ENCODE measurements around the gene CDH18.
"Not testable (repeated sequence)": the region's sequence is repeated elsewhere in the genome, so short reads cannot be mapped to it uniquely, and the experiment has no call there.

Gene CDH18

DNA sequence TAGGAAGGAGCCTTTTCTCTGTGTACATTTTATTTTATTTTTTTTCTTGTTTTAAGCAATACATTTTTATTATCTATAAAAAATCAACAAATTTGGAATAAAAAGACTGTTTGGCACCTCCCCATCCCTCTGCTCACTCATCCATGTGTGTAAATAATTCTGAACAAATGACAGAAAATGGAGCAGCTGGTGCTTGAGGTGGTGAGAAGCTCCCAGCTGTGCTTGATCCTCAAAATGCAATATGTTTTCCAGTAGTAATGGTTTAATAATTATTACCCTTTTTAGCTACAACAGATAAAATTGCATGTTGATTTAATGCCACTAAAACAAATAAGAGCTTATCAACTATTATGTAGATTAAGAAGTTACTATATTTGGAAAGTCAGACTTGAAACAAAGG lies 132.5 kb downstream of the CDH18 start:
- Histone ChIP-seq H3K4me1 (no peaks in the 10 kb centered on the region), H3K27ac (no peak overlapping the region), H4K20me1 (no peaks in the 10 kb centered on the region), H3K27me3 (no peaks in the 10 kb centered on the region), H3K9ac (no peak overlapping the region), H3K4me2 (no peak overlapping the region), H3K4me3 (no peak overlapping the region), H3K9me3 (replicated peaks in 1 of 11) (no peaks in the 10 kb centered on the region), H3K36me3 (no peaks in the 10 kb centered on the region)
- no peak for TF ChIP-seq Cebpa-rat (IDR thresholded peaks at IDR 0.05)

DNA sequence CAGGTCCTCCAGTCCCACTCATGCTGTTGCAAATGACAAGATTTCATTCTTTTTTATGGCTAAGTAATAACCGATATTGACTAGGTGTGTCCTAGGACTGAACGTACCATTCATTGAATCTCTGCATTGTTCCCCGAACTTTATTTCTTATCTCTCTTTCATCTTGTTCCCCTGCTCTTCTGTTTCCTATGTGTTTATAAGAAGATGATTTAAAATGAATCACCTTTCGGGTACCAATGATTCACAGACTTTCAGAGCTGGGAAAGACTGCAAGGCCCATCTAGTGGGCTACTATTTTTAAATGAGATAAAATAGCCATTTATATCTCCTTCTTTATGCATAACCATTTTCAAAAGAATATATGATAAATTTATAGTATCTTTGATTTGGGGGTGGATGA lies 133.0 kb downstream of the CDH18 start:
- H3K27ac ChIP-seq = no peak overlapping the region
- no peaks in the 10 kb centered on the region for H3K36me3 ChIP-seq
- no peak for TF ChIP-seq Cebpa-rat (IDR thresholded peaks at IDR 0.05)
- H3K4me2 ChIP-seq = no peak overlapping the region
- no peak overlapping the region for H3K4me3 ChIP-seq
- H4K20me1 ChIP-seq = no peaks in the 10 kb centered on the region
- H3K27me3 ChIP-seq = no peaks in the 10 kb centered on the region
- H3K4me1 ChIP-seq = no peaks in the 10 kb centered on the region
- H3K9me3 ChIP-seq (replicated peaks in 1 of 11) = no peaks in the 10 kb centered on the region
- H3K9ac ChIP-seq = no peak overlapping the region

GRCh38 chr5:19853616-19854240 lies 134.3 kb downstream of the CDH18 start:
- H3K9ac ChIP-seq = no peak overlapping the region
- H3K4me2 ChIP-seq = no peak overlapping the region
- no peak for TF ChIP-seq Cebpa-rat (IDR thresholded peaks at IDR 0.05)

GRCh38 chr5:19837536-19838174 lies 150.3 kb downstream of the CDH18 start:
- Histone ChIP-seq H3K36me3 (no peaks in the 10 kb centered on the region), H3K9me3 (replicated peaks in 1 of 11) (peaks cover 0 to 9% (median 4%) of the 10 kb centered on the region in 11 experiments; a peak in 8 of 22 replicates), H3K4me3 (no peak overlapping the region), H3K9ac (no peak overlapping the region), H3K27ac (no peak overlapping the region), H3K27me3 (no peaks in the 10 kb centered on the region), H4K20me1 (no peaks in the 10 kb centered on the region), H3K4me1 (no peaks in the 10 kb centered on the region), H3K4me2 (no peak overlapping the region)
- no peak for TF ChIP-seq Cebpa-rat (IDR thresholded peaks at IDR 0.05)

More at GRCh38 chr5:19853616-19854240, 134.3 kb downstream of the CDH18 start:
- no peaks in the 10 kb centered on the region for H4K20me1 ChIP-seq
- no peaks in the 10 kb centered on the region for H3K27me3 ChIP-seq
- H3K9me3 ChIP-seq (replicated peaks in 1 of 11) = no peaks in the 10 kb centered on the region
- H3K27ac ChIP-seq = no peak overlapping the region
- H3K4me3 ChIP-seq = no peak overlapping the region
- H3K4me1 ChIP-seq = no peaks in the 10 kb centered on the region
- no peaks in the 10 kb centered on the region for H3K36me3 ChIP-seq

- Histone ChIP-seq H3K9ac (no peak overlapping the region), H3K4me3 (no peak overlapping the region), H3K27me3 (no peaks in the 10 kb centered on the region), H4K20me1 (no peaks in the 10 kb centered on the region), H3K27ac (no peak overlapping the region), H3K9me3 (replicated peaks in 1 of 11) (no peaks in the 10 kb centered on the region), H3K4me2 (no peak overlapping the region), H3K4me1 (no peaks in the 10 kb centered on the region), H3K36me3 (no peaks in the 10 kb centered on the region)
- TF ChIP-seq Cebpa-rat (IDR thresholded peaks at IDR 0.05) = no peak
These were observed 152.6 kb downstream of the CDH18 start for GRCh38 chr5:19835442-19835841.

GRCh38 chr5:19812720-19813119 lies 175.3 kb downstream of the CDH18 start:
- not testable (repeated sequence) for H3K4me1 ChIP-seq; H4K20me1 ChIP-seq; H3K9me3 ChIP-seq (replicated peaks in 1 of 11); H3K9ac ChIP-seq; H3K4me3 ChIP-seq; H3K27me3 ChIP-seq; H3K36me3 ChIP-seq; H3K27ac ChIP-seq; H3K4me2 ChIP-seq

- no peak overlapping the region for H3K9ac ChIP-seq
- no peaks in the 10 kb centered on the region for H3K4me1 ChIP-seq
- no peak overlapping the region for H3K27ac ChIP-seq
- TF ChIP-seq Cebpa-rat (IDR thresholded peaks at IDR 0.05) = no peak
- H3K27me3 ChIP-seq = no peaks in the 10 kb centered on the region; a peak in 1 of 22 replicates
- no peak overlapping the region for H3K4me2 ChIP-seq
- no peak overlapping the region for H3K4me3 ChIP-seq
- H4K20me1 ChIP-seq = no peaks in the 10 kb centered on the region
- no peaks in the 10 kb centered on the region for H3K9me3 ChIP-seq (replicated peaks in 1 of 11)
- H3K36me3 ChIP-seq = no peaks in the 10 kb centered on the region
These were observed 181.2 kb downstream of the CDH18 start for GRCh38 chr5:19806756-19807155.

DNA sequence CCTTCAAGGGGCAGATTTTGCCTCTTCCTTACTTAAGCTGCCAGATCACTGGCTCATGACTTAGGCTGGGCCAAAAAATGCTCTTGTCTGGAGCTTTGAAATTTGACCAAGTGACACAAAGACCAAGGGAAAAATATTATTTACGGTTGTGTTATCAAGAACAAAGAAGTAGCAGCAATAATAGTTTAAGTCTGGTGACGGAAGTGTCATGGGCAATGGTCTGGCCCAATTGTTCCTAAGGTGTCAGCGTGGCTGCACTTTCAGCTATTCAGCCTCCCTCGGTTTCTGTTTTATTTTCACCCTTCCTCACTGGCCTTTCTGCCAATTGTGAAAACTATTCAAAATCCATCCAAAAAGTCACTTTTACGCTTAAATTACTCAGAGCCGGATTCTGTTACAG lies 185.3 kb downstream of the CDH18 start:
- no peak overlapping the region for H3K27ac ChIP-seq
- no peak overlapping the region for H3K9ac ChIP-seq
- H3K9me3 ChIP-seq (replicated peaks in 1 of 11) = no peaks in the 10 kb centered on the region
- H3K4me1 ChIP-seq = no peaks in the 10 kb centered on the region
- no peaks in the 10 kb centered on the region for H4K20me1 ChIP-seq
- H3K36me3 ChIP-seq = no peaks in the 10 kb centered on the region
- H3K4me2 ChIP-seq = no peak overlapping the region
- no peaks in the 10 kb centered on the region; a peak in 1 of 22 replicates for H3K27me3 ChIP-seq
- H3K4me3 ChIP-seq = no peak overlapping the region
- no peak for TF ChIP-seq Cebpa-rat (IDR thresholded peaks at IDR 0.05)

DNA sequence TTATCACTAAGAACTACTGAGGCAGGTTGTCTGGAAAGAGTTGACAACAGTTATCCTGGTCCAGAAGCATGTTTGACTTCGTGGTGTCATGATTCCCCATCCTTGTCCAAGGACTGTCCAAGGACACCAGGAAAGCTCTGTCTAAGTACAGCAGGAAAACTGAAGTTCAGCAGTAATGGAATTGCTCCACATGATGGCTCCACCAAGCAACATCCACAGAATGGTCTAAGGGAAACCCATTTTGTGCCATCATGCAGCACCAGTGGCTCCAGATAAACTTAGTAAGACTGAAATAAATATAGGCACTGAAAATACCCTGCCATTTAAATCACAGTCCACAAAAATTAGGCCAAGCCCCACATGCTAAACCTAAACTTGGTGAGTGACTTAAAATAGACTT lies 192.8 kb downstream of the CDH18 start:
- Histone ChIP-seq H3K4me2 (no peak overlapping the region), H4K20me1 (no peaks in the 10 kb centered on the region), H3K4me1 (no peaks in the 10 kb centered on the region), H3K4me3 (no peak overlapping the region), H3K36me3 (no peaks in the 10 kb centered on the region), H3K9ac (no peak overlapping the region), H3K27ac (no peak overlapping the region), H3K9me3 (replicated peaks in 1 of 11) (no peaks in the 10 kb centered on the region), H3K27me3 (no peaks in the 10 kb centered on the region)
- no peak for TF ChIP-seq Cebpa-rat (IDR thresholded peaks at IDR 0.05)

DNA sequence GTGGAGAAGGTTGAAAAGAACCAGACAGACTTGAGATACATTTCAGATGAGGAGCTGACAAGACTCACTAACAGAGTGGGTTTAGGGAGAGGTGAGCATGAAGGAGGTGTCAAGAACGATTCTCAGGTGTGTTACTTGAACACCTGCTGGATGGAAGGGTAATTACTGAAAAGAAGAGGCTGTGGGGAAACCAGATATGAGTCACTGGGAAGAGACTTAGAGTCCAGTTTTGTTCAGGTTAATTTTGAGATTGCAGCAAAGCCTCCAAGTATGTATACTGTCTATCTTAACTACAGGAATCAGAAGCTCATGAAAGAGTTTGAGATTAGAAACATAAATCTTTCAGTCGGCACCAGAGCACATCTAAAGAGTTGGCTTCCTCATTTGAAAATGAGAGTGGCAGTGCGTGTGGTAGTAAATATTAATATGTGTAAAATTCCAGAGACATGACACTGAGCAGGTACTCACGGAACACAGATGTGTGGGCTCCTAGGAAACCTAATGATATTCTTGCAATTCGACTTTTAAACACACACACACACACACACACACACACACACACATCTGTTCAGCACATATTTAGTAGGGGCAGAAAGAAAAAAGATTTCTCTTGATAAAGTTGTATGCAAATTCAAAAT lies 197.1 kb downstream of the CDH18 start:
- no peak overlapping the region for H3K4me2 ChIP-seq
- H3K27ac ChIP-seq = no peak overlapping the region
- no peak overlapping the region for H3K4me3 ChIP-seq
- H3K27me3 ChIP-seq = no peaks in the 10 kb centered on the region
- H4K20me1 ChIP-seq = no peaks in the 10 kb centered on the region
- H3K9ac ChIP-seq = no peak overlapping the region
- H3K9me3 ChIP-seq (replicated peaks in 1 of 11) = no peaks in the 10 kb centered on the region
- no peaks in the 10 kb centered on the region for H3K36me3 ChIP-seq
- H3K4me1 ChIP-seq = no peaks in the 10 kb centered on the region
- no peak for TF ChIP-seq Cebpa-rat (IDR thresholded peaks at IDR 0.05)

All from BLaER1 treated with 17β-estradiol and CSF1 and Interleukin-3, amounts not matched to agents 10 nM and 100 nM (cell line).